ENCODE data around the gene ZNRD2.

Gene ZNRD2

DNA sequence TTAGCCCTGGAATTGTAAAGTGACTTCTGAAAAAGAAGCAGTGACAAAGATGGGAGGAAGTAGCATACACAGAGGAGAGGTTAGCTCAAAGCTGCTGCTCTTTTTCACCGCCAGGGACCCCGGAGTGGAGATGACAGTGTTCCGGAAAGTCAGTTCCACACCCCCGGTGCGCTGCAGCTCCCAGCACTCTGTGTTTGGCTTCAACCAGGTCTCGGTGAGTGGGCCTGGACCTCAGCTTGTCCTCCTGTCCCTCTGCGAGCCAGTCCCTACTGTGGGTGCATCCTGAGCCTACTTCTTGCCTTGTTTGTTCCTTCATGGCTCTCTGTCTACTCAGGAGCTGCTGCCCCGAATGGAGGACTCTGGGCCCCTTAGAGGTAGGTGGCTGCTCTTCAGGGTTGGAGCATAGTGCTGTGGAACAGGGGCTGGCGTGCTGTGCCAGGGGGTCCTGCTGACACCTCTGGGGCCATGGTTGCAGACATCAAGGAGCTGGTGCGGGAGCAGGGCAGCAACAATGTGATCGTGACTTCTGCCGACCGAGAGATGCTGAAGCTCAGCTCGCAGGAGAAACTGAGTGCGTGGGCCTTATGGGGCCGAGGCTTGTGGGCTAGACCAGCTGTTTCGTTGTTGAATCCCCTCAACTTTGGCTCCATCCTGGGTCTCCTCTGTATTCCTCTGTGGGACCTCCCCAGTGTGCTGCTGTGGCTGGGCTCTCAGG is 47.0 kb downstream of the ZNRD2 start:
- H3K4me1 ChIP-seq (ENCODE audit: low read length) = peaks cover 17% of the 10 kb centered on the region
- peak overlapping the region; percentile 99 for H3K4me2 ChIP-seq (ENCODE audit: low read depth, low read length)

DNA sequence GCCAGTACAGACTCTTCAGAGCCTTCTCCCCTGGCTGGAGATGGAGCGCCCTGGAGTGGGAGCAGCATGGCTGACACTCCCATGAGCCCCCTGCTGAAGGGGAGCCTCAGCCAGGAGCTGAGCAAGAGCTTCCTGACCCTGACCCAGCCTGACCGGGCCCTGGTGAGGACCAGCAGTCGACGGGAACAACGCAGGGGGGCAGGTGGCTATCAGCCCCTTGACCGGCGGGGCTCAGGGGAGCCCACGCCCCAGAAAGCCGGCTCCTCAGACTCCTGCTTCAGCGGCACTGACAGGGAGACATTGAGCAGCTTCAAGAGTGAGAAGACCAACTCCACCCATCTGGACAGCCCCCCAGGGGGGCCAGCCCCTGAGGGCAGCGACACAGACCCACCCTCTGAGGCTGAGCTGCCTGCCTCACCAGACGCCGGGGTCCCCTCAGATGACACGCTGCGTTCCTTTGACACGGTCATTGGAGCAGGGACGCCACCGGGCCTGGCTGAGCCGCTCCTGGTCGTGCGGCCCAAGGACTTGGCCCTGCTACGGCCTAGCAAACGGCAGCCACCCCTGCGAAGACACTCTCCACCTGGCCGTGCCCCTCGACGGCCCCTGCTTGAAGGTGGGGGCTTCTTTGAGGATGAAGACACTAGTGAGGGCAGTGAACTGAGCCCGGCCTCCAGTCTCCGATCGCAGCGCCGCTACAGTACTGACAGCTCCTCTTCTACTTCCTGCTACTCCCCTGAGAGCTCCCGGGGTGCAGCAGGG is 47.9 kb downstream of the ZNRD2 start:
- H3K4me3 ChIP-seq (ENCODE audit: low read length) = no peak overlapping the region
- H2AFZ ChIP-seq (ENCODE audit: low read length) = no peak overlapping the region
- no peaks in the 10 kb centered on the region for H3K36me3 ChIP-seq (replicated peaks; ENCODE audit: insufficient read depth, low read length)

More for the DNA sequence above, 47.0 kb downstream of the ZNRD2 start:
- H3K4me3 ChIP-seq (ENCODE audit: low read length) = peak overlapping the region; percentile 77
- H3K36me3 ChIP-seq (replicated peaks; ENCODE audit: insufficient read depth, low read length) = no peaks in the 10 kb centered on the region
- H2AFZ ChIP-seq (ENCODE audit: low read length) = no peak overlapping the region
- H3K9ac ChIP-seq (ENCODE audit: low read length) = peak overlapping the region; percentile 93; the same call in 1 of the 2 replicates
- no peaks in the 10 kb centered on the region for H3K9me2 ChIP-seq (replicated peaks; ENCODE audit: insufficient read depth, low read length)
- no peak for DNase-seq
- no peaks in the 10 kb centered on the region for H3K9me3 ChIP-seq (replicated peaks; ENCODE audit: insufficient read depth, low read length)
- peaks cover 70% of the 10 kb centered on the region for H3K79me2 ChIP-seq (ENCODE audit: low read length)
- H4K20me1 ChIP-seq (ENCODE audit: insufficient read depth, low read length) = no peaks in the 10 kb centered on the region
- no peak for TF ChIP-seq EZH2phosphoT487 (IDR thresholded peaks at IDR 0.05; ENCODE audit: low read length)
- no peak for TF ChIP-seq EZH2 (optimal IDR thresholded peaks at IDR 0.05; ENCODE audit: low read depth, low read length)
- TF ChIP-seq, protein P1, sequence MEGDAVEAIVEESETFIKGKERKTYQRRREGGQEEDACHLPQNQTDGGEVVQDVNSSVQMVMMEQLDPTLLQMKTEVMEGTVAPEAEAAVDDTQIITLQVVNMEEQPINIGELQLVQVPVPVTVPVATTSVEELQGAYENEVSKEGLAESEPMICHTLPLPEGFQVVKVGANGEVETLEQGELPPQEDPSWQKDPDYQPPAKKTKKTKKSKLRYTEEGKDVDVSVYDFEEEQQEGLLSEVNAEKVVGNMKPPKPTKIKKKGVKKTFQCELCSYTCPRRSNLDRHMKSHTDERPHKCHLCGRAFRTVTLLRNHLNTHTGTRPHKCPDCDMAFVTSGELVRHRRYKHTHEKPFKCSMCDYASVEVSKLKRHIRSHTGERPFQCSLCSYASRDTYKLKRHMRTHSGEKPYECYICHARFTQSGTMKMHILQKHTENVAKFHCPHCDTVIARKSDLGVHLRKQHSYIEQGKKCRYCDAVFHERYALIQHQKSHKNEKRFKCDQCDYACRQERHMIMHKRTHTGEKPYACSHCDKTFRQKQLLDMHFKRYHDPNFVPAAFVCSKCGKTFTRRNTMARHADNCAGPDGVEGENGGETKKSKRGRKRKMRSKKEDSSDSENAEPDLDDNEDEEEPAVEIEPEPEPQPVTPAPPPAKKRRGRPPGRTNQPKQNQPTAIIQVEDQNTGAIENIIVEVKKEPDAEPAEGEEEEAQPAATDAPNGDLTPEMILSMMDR (IDR thresholded peaks at IDR 0.05; ENCODE audit: low read length) = no peak
- H3K27ac ChIP-seq (ENCODE audit: low read length) = no peak overlapping the region
- H3K27me3 ChIP-seq (replicated peaks; ENCODE audit: insufficient read depth, low read length) = no peaks in the 10 kb centered on the region
- 0 out of 2 replicates have a peak, but pooled peaks cover 5% of the 10 kb centered on the region for H3F3A ChIP-seq (ENCODE audit: insufficient read depth, low read length)

DNA sequence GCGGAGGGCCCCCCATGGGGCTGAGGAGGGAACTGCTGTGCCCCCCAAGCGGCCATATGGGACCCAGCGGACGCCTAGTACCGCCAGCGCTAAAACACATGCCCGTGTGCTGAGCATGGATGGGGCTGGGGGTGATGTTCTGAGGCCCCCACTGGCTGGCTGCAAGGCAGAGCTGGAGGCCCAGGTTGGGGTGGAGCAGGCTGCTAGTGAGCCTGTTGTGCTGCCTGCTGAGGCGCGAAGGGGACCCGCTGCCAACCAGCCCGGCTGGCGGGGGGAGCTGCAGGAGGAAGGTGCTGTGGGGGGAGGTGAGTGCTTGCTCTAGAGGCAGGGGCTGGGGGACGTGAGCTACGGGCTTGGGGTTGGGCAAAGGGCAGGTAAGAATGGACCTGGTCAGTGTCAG is 48.5 kb downstream of the ZNRD2 start:
- no peak overlapping the region for H2AFZ ChIP-seq (ENCODE audit: low read length)
- no peaks in the 10 kb centered on the region for H3K9me3 ChIP-seq (replicated peaks; ENCODE audit: insufficient read depth, low read length)
- no peak overlapping the region for H3K9ac ChIP-seq (ENCODE audit: low read length)
- no peaks in the 10 kb centered on the region for H3K9me2 ChIP-seq (replicated peaks; ENCODE audit: insufficient read depth, low read length)
- H3K36me3 ChIP-seq (replicated peaks; ENCODE audit: insufficient read depth, low read length) = no peaks in the 10 kb centered on the region
- 0 out of 2 replicates have a peak, but pooled peaks cover 5% of the 10 kb centered on the region for H3F3A ChIP-seq (ENCODE audit: insufficient read depth, low read length)
- TF ChIP-seq, protein P1 (IDR thresholded peaks at IDR 0.05; ENCODE audit: low read length) = no peak
- TF ChIP-seq EZH2 (optimal IDR thresholded peaks at IDR 0.05; ENCODE audit: low read depth, low read length) (no peak), EZH2phosphoT487 (IDR thresholded peaks at IDR 0.05; ENCODE audit: low read length) (no peak)
- no peaks in the 10 kb centered on the region for H4K20me1 ChIP-seq (ENCODE audit: insufficient read depth, low read length)
- H3K4me2 ChIP-seq (ENCODE audit: low read depth, low read length) = no peak overlapping the region
- no peak for DNase-seq
- no peak overlapping the region for H3K4me3 ChIP-seq (ENCODE audit: low read length)
- H3K27me3 ChIP-seq (replicated peaks; ENCODE audit: insufficient read depth, low read length) = no peaks in the 10 kb centered on the region
- H3K4me1 ChIP-seq (ENCODE audit: low read length) = peaks cover 11% of the 10 kb centered on the region; the same call in 1 of the 2 replicates
- H3K27ac ChIP-seq (ENCODE audit: low read length) = no peak overlapping the region
- H3K79me2 ChIP-seq (ENCODE audit: low read length) = peaks cover 59% of the 10 kb centered on the region

More for the DNA sequence above, 47.9 kb downstream of the ZNRD2 start:
- Histone ChIP-seq H4K20me1 (ENCODE audit: insufficient read depth, low read length) (no peaks in the 10 kb centered on the region), H3K9ac (ENCODE audit: low read length) (no peak overlapping the region), H3K4me2 (ENCODE audit: low read depth, low read length) (no peak overlapping the region), H3K4me1 (ENCODE audit: low read length) (peaks cover 12% of the 10 kb centered on the region), H3K27me3 (replicated peaks; ENCODE audit: insufficient read depth, low read length) (no peaks in the 10 kb centered on the region), H3K27ac (ENCODE audit: low read length) (no peak overlapping the region), H3K9me2 (replicated peaks; ENCODE audit: insufficient read depth, low read length) (no peaks in the 10 kb centered on the region), H3K79me2 (ENCODE audit: low read length) (peaks cover 65% of the 10 kb centered on the region), H3K9me3 (replicated peaks; ENCODE audit: insufficient read depth, low read length) (no peaks in the 10 kb centered on the region), H3F3A (ENCODE audit: insufficient read depth, low read length) (0 out of 2 replicates have a peak, but pooled peaks cover 5% of the 10 kb centered on the region)
- TF ChIP-seq EZH2 (optimal IDR thresholded peaks at IDR 0.05; ENCODE audit: low read depth, low read length) (no peak), EZH2phosphoT487 (IDR thresholded peaks at IDR 0.05; ENCODE audit: low read length) (no peak)
- TF ChIP-seq, protein P1 (IDR thresholded peaks at IDR 0.05; ENCODE audit: low read length) = no peak
- no peak for DNase-seq
